GM21360 (cell line): ENCODE measurements around the gene PCSK2.

ENCODE experiments used
- ATAC-seq: cut with Tn5 transposase; IDR thresholded peaks from one replicate; pipeline ENCODE4 v1.9.1; 2021; ENCODE audit warnings: mild to moderate bottlenecking, moderate library complexity; ENCODE audit not compliant: unreplicated experiment

PCSK2 gene

GRCh38 chr20:17502105-17502504, 275.3 kb downstream of the PCSK2 start:
- no peak for ATAC-seq

GRCh38 chr20:17503301-17504065, 276.6 kb downstream of the PCSK2 start:
- no peak for ATAC-seq

GRCh38 chr20:17504066-17504897, 277.4 kb downstream of the PCSK2 start:
- peak; percentile 29 for ATAC-seq

GRCh38 chr20:17504898-17505635, 278.2 kb downstream of the PCSK2 start:
- peak; percentile 65 for ATAC-seq

GRCh38 chr20:17505636-17506517, 279.0 kb downstream of the PCSK2 start:
- ATAC-seq, result peak; percentile 13

- no peak for ATAC-seq
Measured at GRCh38 chr20:17507032-17507431, 280.2 kb downstream of the PCSK2 start.

GRCh38 chr20:17507531-17507930, 280.7 kb downstream of the PCSK2 start:
- ATAC-seq, result no peak

- no peak for ATAC-seq
Measured at GRCh38 chr20:17508756-17509155, 281.9 kb downstream of the PCSK2 start.

- ATAC-seq, result no peak
Measured at GRCh38 chr20:17510548-17510947, 283.7 kb downstream of the PCSK2 start.

GRCh38 chr20:17511401-17511800, 284.6 kb downstream of the PCSK2 start:
- ATAC-seq, result no peak

GRCh38 chr20:17513939-17514338, 287.1 kb downstream of the PCSK2 start:
- ATAC-seq, result no peak

GRCh38 chr20:17515053-17515452, 288.2 kb downstream of the PCSK2 start:
- no peak for ATAC-seq

GRCh38 chr20:17518339-17519052, 291.7 kb downstream of the PCSK2 start:
- ATAC-seq, result no peak

GRCh38 chr20:17519606-17520285, 292.9 kb downstream of the PCSK2 start:
- no peak for ATAC-seq

- no peak for ATAC-seq
Measured at GRCh38 chr20:17520583-17520982, 293.7 kb downstream of the PCSK2 start.

GRCh38 chr20:17522528-17522927, 295.7 kb downstream of the PCSK2 start:
- no peak for ATAC-seq

GRCh38 chr20:17523326-17523725, 296.5 kb downstream of the PCSK2 start:
- no peak for ATAC-seq

GRCh38 chr20:17524560-17524959, 297.7 kb downstream of the PCSK2 start:
- no peak for ATAC-seq

- ATAC-seq, result no peak
Measured at GRCh38 chr20:17525132-17525531, 298.3 kb downstream of the PCSK2 start.
